Ishikawa (cell line): Measurements from ENCODE around the gene FBXO21.

Experiments used
- CEBPB ChIP-seq: IDR thresholded peaks from 2 replicates; pipeline ENCODE4 v1.6.1; 2012
- CREB1 ChIP-seq: IDR thresholded peaks from 2 replicates; pipeline ENCODE4 v1.6.1; 2012; ENCODE audit warnings: low read depth
- EGR1 ChIP-seq: IDR thresholded peaks from 2 replicates; pipeline ENCODE4 v1.6.1; 2012
- EP300 ChIP-seq: IDR thresholded peaks from 2 replicates; pipeline ENCODE4 v1.6.1; 2012; ENCODE audit warnings: borderline replicate concordance
- FOXM1 ChIP-seq: IDR thresholded peaks from 2 replicates; pipeline ENCODE4 v1.6.1; 2012; ENCODE audit warnings: low read depth, borderline replicate concordance
- MAX ChIP-seq: IDR thresholded peaks from 2 replicates; pipeline ENCODE4 v1.6.1; 2012
- NFIC ChIP-seq: IDR thresholded peaks from 2 replicates; pipeline ENCODE4 v1.6.1; 2012
- RAD21 ChIP-seq: IDR thresholded peaks from 2 replicates; pipeline ENCODE4 v1.6.1; 2012; ENCODE audit warnings: low read depth
- REST ChIP-seq: IDR thresholded peaks from 2 replicates; pipeline ENCODE4 v1.6.1; 2012; ENCODE audit warnings: low read depth, mild to moderate bottlenecking
- TAF1 ChIP-seq: IDR thresholded peaks from 2 replicates; pipeline ENCODE4 v1.6.1; 2012; ENCODE audit warnings: low read depth, mild to moderate bottlenecking
- TCF12 ChIP-seq: IDR thresholded peaks from 2 replicates; pipeline ENCODE4 v1.6.1; 2012; ENCODE audit warnings: low read depth
- TEAD4 ChIP-seq: IDR thresholded peaks from 2 replicates; pipeline ENCODE4 v1.6.1; 2012
- USF1 ChIP-seq: IDR thresholded peaks from 2 replicates; pipeline ENCODE4 v1.6.1; 2012
- YY1 ChIP-seq: IDR thresholded peaks from 2 replicates; pipeline ENCODE4 v1.6.1; 2012; ENCODE audit warnings: low read depth
- ZBTB7A ChIP-seq: IDR thresholded peaks from 2 replicates; pipeline ENCODE4 v1.6.1; 2012; ENCODE audit warnings: low read depth

The FBXO21 gene

GRCh38 chr12:117210266-117210918, 20.1 kb upstream of the FBXO21 start:
- TF ChIP-seq FOXM1 (no peak), REST (no peak), TCF12 (no peak), TEAD4 (no peak), USF1 (no peak), NFIC (no peak), CEBPB (no peak), EGR1 (no peak), RAD21 (no peak), CREB1 (no peak), TAF1 (no peak), YY1 (no peak), MAX (no peak), EP300 (no peak), ZBTB7A (no peak)

GRCh38 chr12:117209626-117210025, 19.4 kb upstream of the FBXO21 start:
- TF ChIP-seq NFIC, result no peak
- TF ChIP-seq CEBPB, result no peak
- TF ChIP-seq CREB1, result no peak
- TF ChIP-seq USF1, result no peak
- no peak for TF ChIP-seq RAD21
- no peak for TF ChIP-seq ZBTB7A
- TF ChIP-seq REST, result no peak
- TF ChIP-seq YY1, result no peak
- TF ChIP-seq TCF12, result no peak

DNA sequence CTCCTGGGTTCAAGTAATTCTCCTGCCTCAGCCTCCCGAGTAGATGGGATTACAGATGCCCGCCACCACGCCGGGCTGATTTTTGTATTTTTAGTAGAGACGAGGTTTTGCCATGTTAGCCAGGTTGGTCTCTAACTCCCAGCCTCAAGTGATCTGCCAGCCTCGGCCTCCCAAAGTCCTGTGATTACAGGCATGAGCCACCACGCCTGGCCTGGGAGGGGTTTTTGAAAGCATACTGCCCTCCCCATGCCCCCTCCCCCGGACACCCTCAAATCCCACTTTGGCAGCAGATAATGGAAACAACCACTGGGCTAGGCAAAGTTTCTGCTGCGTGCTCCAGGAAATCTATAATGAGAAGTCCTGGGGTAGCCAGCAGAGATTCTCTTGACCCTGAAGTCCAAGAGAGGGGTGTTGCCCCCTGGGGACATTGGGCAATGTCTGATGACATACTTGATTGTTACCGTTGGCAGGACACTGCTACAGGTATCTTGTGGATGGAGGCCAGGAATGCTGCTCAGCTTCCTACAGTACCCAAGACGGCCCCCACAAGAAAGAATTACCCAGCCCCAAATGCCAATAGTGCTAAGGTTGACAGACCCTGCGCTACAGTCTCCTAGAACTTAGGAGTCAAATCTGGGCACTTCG, 18.7 kb upstream of the FBXO21 start:
- no peak for TF ChIP-seq REST
- no peak for TF ChIP-seq EP300
- TF ChIP-seq CEBPB, result no peak
- TF ChIP-seq ZBTB7A, result no peak
- TF ChIP-seq CREB1, result no peak
- no peak for TF ChIP-seq TCF12
- TF ChIP-seq RAD21, result no peak
- no peak for TF ChIP-seq USF1
- no peak for TF ChIP-seq EGR1
- no peak for TF ChIP-seq FOXM1
- no peak for TF ChIP-seq MAX
- no peak for TF ChIP-seq TAF1
- TF ChIP-seq NFIC, result no peak
- TF ChIP-seq TEAD4, result no peak
- no peak for TF ChIP-seq YY1

- TF ChIP-seq FOXM1, result no peak
- no peak for TF ChIP-seq NFIC
- no peak for TF ChIP-seq EP300
- TF ChIP-seq REST, result no peak
- no peak for TF ChIP-seq TEAD4
- TF ChIP-seq ZBTB7A, result no peak
- TF ChIP-seq MAX, result no peak
- no peak for TF ChIP-seq EGR1
- TF ChIP-seq RAD21, result no peak
- TF ChIP-seq CREB1, result no peak
- no peak for TF ChIP-seq TCF12
- TF ChIP-seq USF1, result no peak
- no peak for TF ChIP-seq YY1
- TF ChIP-seq TAF1, result no peak
- TF ChIP-seq CEBPB, result no peak
Measured at GRCh38 chr12:117208206-117208605, 17.9 kb upstream of the FBXO21 start.
